Nephron (organoid): ENCODE data around the gene WASHC4.

Experiments used
- H3K27ac Mint-ChIP-seq, 3 experiments: 2 replicates each; pipeline ENCODE4 v1.8.0; 2020; ENCODE audit warnings: mixed read lengths in 3 of 3, mild to moderate bottlenecking in 2 of 3, moderate library complexity in 1 of 3
- H3K27me3 Mint-ChIP-seq: 2 replicates; pipeline ENCODE4 v1.8.0; 2021; ENCODE audit warnings: low read depth, mild to moderate bottlenecking, moderate library complexity, mixed read lengths
- H3K36me3 Mint-ChIP-seq: 2 replicates; pipeline ENCODE4 v1.8.0; 2020; ENCODE audit warnings: low read depth, mixed read lengths
- H3K4me1 Mint-ChIP-seq: 2 replicates; pipeline ENCODE4 v1.8.0; 2020; ENCODE audit warnings: mixed read lengths
- H3K4me3 Mint-ChIP-seq, 3 experiments: 2 replicates each; pipeline ENCODE4 v1.8.0; 2020; ENCODE audit warnings: mild to moderate bottlenecking in 3 of 3, mixed read lengths in 3 of 3, moderate library complexity in 2 of 3
- H3K9me3 Mint-ChIP-seq: 2 replicates; pipeline ENCODE4 v1.8.0; 2020; ENCODE audit warnings: mixed read lengths
- TF ChIP-seq, protein P1 (sequence below), 3 experiments: fragments of 200-600 bp; sonication (generic); IDR thresholded peaks; one replicate each; pipeline ENCODE4 v1.5.0; 2021; ENCODE audit warnings: antibody characterized with exemption in 3 of 3; ENCODE audit not compliant: unreplicated experiment in 3 of 3

The WASHC4 gene

DNA sequence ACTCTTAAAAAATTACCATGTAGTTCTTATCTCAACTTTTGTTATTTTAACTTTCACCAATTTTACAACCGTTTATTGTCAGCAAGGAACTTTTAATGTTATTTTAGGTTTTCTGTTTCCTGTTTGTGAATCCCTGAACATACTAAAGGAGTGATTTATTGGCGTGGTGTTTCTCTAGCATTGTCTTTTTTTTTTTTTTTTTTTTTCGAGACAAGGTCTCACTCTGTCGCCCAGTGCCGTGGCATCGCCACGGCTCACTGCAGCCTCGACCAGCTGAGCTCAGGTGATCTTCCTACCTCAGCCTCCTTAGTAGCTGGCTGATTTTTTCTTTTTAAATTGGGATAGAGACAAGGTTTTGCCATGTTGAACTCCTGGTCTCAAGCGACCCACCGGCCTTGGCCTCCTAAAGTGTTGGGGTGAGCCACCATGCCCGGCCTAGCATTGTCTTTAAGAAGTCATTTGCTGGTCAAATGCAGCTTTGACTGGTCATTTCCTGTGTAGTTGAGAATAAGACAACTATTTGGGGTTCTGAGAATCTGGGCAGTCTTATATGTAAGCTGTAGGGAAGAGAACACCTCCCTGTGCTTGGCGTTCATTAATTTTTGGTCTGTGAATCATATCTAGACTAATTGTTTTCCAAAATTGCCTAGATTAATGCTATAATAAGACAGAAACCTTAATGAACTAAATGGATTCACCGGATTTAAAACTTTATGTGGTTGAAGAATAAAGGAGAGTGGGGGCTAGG is 2.1 kb downstream of the WASHC4 start:
- peaks cover 30% of the 10 kb centered on the region for H3K36me3 Mint-ChIP-seq
- TF ChIP-seq, protein P1, sequence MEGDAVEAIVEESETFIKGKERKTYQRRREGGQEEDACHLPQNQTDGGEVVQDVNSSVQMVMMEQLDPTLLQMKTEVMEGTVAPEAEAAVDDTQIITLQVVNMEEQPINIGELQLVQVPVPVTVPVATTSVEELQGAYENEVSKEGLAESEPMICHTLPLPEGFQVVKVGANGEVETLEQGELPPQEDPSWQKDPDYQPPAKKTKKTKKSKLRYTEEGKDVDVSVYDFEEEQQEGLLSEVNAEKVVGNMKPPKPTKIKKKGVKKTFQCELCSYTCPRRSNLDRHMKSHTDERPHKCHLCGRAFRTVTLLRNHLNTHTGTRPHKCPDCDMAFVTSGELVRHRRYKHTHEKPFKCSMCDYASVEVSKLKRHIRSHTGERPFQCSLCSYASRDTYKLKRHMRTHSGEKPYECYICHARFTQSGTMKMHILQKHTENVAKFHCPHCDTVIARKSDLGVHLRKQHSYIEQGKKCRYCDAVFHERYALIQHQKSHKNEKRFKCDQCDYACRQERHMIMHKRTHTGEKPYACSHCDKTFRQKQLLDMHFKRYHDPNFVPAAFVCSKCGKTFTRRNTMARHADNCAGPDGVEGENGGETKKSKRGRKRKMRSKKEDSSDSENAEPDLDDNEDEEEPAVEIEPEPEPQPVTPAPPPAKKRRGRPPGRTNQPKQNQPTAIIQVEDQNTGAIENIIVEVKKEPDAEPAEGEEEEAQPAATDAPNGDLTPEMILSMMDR (IDR thresholded peaks at IDR 0.05; ENCODE audit: unreplicated experiment in 3 of 3), result no peak
- no peaks in the 10 kb centered on the region for H3K9me3 Mint-ChIP-seq
- peak overlapping the region; percentile 4 to 98 (median 65) for H3K27ac Mint-ChIP-seq
- H3K27me3 Mint-ChIP-seq, result no peaks in the 10 kb centered on the region
- H3K4me1 Mint-ChIP-seq, result peaks cover 33% of the 10 kb centered on the region
- H3K4me3 Mint-ChIP-seq, result peak overlapping the region; percentile 91 to 99 (median 97)

DNA sequence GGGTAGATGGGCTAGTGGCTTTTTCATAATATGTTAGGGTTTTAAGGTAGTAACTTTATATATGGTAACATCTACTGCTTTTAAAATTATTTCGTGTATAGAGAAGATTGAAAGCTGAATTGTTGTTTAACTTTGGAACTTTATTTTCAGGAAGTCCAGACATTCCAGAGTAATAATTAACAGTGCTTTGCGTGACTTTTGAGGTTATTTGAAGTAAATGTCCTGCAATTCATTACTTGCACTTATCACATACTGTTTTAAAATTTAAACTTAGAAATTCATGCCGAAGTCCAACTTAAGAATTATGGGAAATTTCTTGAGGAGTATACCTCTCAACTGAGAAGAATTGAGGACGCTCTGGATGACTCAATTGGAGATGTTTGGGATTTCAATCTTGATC is 3.3 kb downstream of the WASHC4 start:
- Mint-ChIP-seq H3K4me3 (peak overlapping the region; percentile 4 to 25 (median 19)), H3K9me3 (no peaks in the 10 kb centered on the region), H3K4me1 (peaks cover 33% of the 10 kb centered on the region), H3K27me3 (no peaks in the 10 kb centered on the region), H3K36me3 (peaks cover 37% of the 10 kb centered on the region), H3K27ac (peak overlapping the region in 1 of 3 experiments; percentile 38)
- TF ChIP-seq, protein P1 (IDR thresholded peaks at IDR 0.05; ENCODE audit: unreplicated experiment in 3 of 3), result no peak

DNA sequence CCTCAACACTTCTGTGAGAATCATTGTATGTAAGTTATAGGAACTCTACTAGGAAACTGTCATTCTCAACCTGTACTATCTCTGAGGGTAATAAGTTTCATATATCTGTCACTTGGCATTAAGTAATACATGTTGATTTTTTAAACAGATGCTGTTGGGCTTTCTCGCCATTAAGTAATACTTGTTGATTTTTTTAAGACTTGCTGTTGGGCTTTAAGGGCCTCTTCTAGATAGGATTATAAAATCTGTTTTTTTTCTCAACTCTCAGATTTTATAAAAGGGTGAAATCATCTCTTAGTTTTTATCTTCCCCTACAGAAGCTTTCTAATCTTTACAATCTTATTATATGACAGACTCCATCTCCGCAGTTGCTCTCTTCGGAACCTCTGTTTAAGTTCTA is 5.6 kb downstream of the WASHC4 start:
- Mint-ChIP-seq H3K36me3 (peaks cover 57% of the 10 kb centered on the region), H3K27ac (peak overlapping the region in 1 of 3 experiments; percentile 24), H3K9me3 (no peaks in the 10 kb centered on the region), H3K4me1 (peaks cover 24% of the 10 kb centered on the region), H3K27me3 (no peaks in the 10 kb centered on the region), H3K4me3 (no peak overlapping the region)
- TF ChIP-seq, protein P1 (IDR thresholded peaks at IDR 0.05; ENCODE audit: unreplicated experiment in 3 of 3), result no peak

DNA sequence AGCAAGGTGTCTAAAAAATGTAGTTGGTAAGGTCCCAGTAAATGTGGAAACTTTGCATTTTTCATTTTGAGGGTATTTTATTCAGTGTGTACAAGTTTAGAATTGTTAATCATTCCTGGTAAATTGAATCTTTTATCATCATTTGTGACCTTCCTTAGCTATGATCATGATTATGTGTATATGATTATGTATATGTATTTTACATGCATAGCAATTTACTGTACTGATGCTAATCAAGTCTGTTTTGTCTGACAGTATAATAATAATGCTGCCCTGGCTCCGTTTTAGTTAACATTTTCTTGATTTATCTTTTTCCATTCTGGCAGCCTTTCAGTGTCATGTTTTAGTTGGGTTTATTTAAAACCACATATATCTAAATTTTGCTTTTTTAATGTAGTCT is 9.4 kb downstream of the WASHC4 start:
- H3K4me3 Mint-ChIP-seq, result no peak overlapping the region
- TF ChIP-seq, protein P1 (IDR thresholded peaks at IDR 0.05; ENCODE audit: unreplicated experiment in 3 of 3), result no peak
- peaks cover 82% of the 10 kb centered on the region for H3K36me3 Mint-ChIP-seq
- peaks cover 2% of the 10 kb centered on the region for H3K4me1 Mint-ChIP-seq
- H3K27ac Mint-ChIP-seq, result no peak overlapping the region
- no peaks in the 10 kb centered on the region for H3K27me3 Mint-ChIP-seq
- no peaks in the 10 kb centered on the region for H3K9me3 Mint-ChIP-seq

DNA sequence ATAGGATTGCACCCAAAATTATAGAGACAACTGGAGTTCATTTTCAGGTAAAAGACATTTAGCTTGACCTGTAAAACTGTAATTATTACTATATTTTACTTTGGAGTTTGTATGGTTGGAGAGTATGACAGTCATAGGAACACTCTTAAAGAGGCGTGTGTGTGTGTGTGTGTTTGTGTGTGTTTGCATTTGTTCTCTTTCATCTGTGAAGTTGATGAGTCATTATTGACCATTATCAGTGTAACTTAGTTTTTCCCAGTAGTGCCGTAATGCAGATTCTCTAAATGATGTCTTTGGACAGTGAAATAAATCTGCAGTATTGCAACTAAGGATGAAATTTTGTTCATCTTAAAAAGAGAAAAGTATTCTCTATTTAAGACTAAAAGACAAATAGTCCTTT is 13.0 kb downstream of the WASHC4 start:
- Mint-ChIP-seq H3K9me3 (no peaks in the 10 kb centered on the region), H3K36me3 (peaks cover 66% of the 10 kb centered on the region), H3K4me3 (no peak overlapping the region), H3K4me1 (no peaks in the 10 kb centered on the region), H3K27me3 (no peaks in the 10 kb centered on the region), H3K27ac (no peak overlapping the region)
- TF ChIP-seq, protein P1 (IDR thresholded peaks at IDR 0.05; ENCODE audit: unreplicated experiment in 3 of 3), result no peak

DNA sequence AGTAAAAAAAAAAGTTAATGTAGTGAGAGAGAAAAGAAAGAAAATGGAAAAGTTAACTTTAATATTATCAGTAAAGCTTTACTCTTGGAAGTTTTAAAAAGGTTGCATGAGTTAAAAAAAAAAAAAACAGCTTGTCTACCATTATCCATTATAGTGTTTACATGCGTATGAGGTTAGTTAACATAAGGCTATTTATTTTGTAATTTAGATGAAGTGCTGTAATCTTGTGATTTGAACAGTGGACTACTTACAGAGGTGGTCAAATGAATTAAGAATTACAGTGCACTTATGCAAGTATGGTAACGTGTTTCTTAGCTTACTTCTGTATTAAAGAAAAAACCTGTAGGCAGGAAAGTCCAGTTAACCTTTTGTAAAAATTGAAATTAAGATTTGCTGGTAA is 30.7 kb downstream of the WASHC4 start:
- H3K27ac Mint-ChIP-seq, result no peak overlapping the region

More for the DNA sequence above, 30.7 kb downstream of the WASHC4 start:
- TF ChIP-seq, protein P1 (IDR thresholded peaks at IDR 0.05; ENCODE audit: unreplicated experiment in 3 of 3), result no peak
- peaks cover 67% of the 10 kb centered on the region for H3K36me3 Mint-ChIP-seq
- H3K9me3 Mint-ChIP-seq, result peaks cover 2% of the 10 kb centered on the region
- H3K4me3 Mint-ChIP-seq, result no peak overlapping the region
- H3K4me1 Mint-ChIP-seq, result no peaks in the 10 kb centered on the region
- H3K27me3 Mint-ChIP-seq, result no peaks in the 10 kb centered on the region
